GM19455 (cell line): ENCODE data around the gene CCDC80.
A peak's percentile ranks its signal among the peaks of the same experiment; 100 is the strongest.

Experiments used
- ATAC-seq: cut with Tn5 transposase; IDR thresholded peaks from one replicate; pipeline ENCODE4 v1.9.1; 2021; ENCODE audit not compliant: unreplicated experiment

CCDC80 gene

GRCh38 chr3:112656043-112656442 lies 15.1 kb upstream of the CCDC80 start:
- no peak for ATAC-seq

GRCh38 chr3:112654979-112655378 lies 14.0 kb upstream of the CCDC80 start:
- no peak for ATAC-seq

GRCh38 chr3:112654492-112654891 lies 13.5 kb upstream of the CCDC80 start:
- ATAC-seq = no peak

GRCh38 chr3:112653881-112654300 lies 12.9 kb upstream of the CCDC80 start:
- ATAC-seq = no peak

GRCh38 chr3:112653209-112653871 lies 12.4 kb upstream of the CCDC80 start:
- no peak for ATAC-seq

GRCh38 chr3:112651516-112651915 lies 10.6 kb upstream of the CCDC80 start:
- ATAC-seq = no peak

GRCh38 chr3:112651071-112651470 lies 10.1 kb upstream of the CCDC80 start:
- no peak for ATAC-seq

- no peak for ATAC-seq
Observed at GRCh38 chr3:112650482-112650881, 9.5 kb upstream of the CCDC80 start.

GRCh38 chr3:112649478-112649735 lies 8.5 kb upstream of the CCDC80 start:
- no peak for ATAC-seq

GRCh38 chr3:112647122-112647521 lies 6.2 kb upstream of the CCDC80 start:
- no peak for ATAC-seq

GRCh38 chr3:112646623-112647022 lies 5.7 kb upstream of the CCDC80 start:
- no peak for ATAC-seq

GRCh38 chr3:112644453-112644852 lies 3.5 kb upstream of the CCDC80 start:
- no peak for ATAC-seq

GRCh38 chr3:112643621-112644240 lies 2.8 kb upstream of the CCDC80 start:
- no peak for ATAC-seq

- ATAC-seq = peak; percentile 96
Observed at GRCh38 chr3:112642912-112643506, 2.1 kb upstream of the CCDC80 start.

- ATAC-seq = no peak
Observed at GRCh38 chr3:112640276-112640929, 540 bp downstream of the CCDC80 start.

- no peak for ATAC-seq
Observed at GRCh38 chr3:112639455-112640225, 1.3 kb downstream of the CCDC80 start.

- ATAC-seq = no peak
Observed at GRCh38 chr3:112638327-112639020, 2.5 kb downstream of the CCDC80 start.

GRCh38 chr3:112637700-112638099 lies 3.2 kb downstream of the CCDC80 start:
- ATAC-seq = no peak

- no peak for ATAC-seq
Observed at GRCh38 chr3:112635674-112636073, 5.3 kb downstream of the CCDC80 start.

GRCh38 chr3:112634786-112635541 lies 6.0 kb downstream of the CCDC80 start:
- no peak for ATAC-seq
